ENCODE results near the gene TP53BP1.

The TP53BP1 gene

GRCh38 chr15:43526261-43526930, 33.4 kb upstream of the TP53BP1 start:
- no peaks in the 10 kb centered on the region for H3K36me3 Mint-ChIP-seq (ENCODE audit: insufficient read depth)
- ATAC-seq (replicated peaks; ENCODE audit: extremely low read depth, poor library complexity, severe bottlenecking) (no peak), DNase-seq (ENCODE audit: low spot score in 2 of 2) (no peak)
- H3K27ac Mint-ChIP-seq (ENCODE audit: low read depth) = peak overlapping the region; percentile 16
- H3K4me1 Mint-ChIP-seq = peaks cover 7% of the 10 kb centered on the region
- H3K27me3 Mint-ChIP-seq = no peaks in the 10 kb centered on the region
- H3K4me3 Mint-ChIP-seq = no peak overlapping the region
- no peaks in the 10 kb centered on the region for H3K9me3 Mint-ChIP-seq

GRCh38 chr15:43525131-43525530, 32.2 kb upstream of the TP53BP1 start:
- H3K4me1 Mint-ChIP-seq = peaks cover 7% of the 10 kb centered on the region
- no peaks in the 10 kb centered on the region for H3K36me3 Mint-ChIP-seq (ENCODE audit: insufficient read depth)
- no peak for ATAC-seq (replicated peaks; ENCODE audit: extremely low read depth, poor library complexity, severe bottlenecking)
- H3K9me3 Mint-ChIP-seq = no peaks in the 10 kb centered on the region
- no peak overlapping the region for H3K27ac Mint-ChIP-seq (ENCODE audit: low read depth)
- DNase-seq (ENCODE audit: low spot score in 2 of 2) = no peak
- H3K27me3 Mint-ChIP-seq = peaks cover under 1% of the 10 kb centered on the region
- no peak overlapping the region for H3K4me3 Mint-ChIP-seq

- H3K4me3 Mint-ChIP-seq = no peak overlapping the region
- DNase-seq (ENCODE audit: low spot score in 2 of 2) (no peak), ATAC-seq (replicated peaks; ENCODE audit: extremely low read depth, poor library complexity, severe bottlenecking) (no peak)
- no peak overlapping the region for H3K27ac Mint-ChIP-seq (ENCODE audit: low read depth)
- no peaks in the 10 kb centered on the region for H3K9me3 Mint-ChIP-seq
- H3K4me1 Mint-ChIP-seq = peaks cover 7% of the 10 kb centered on the region
- H3K36me3 Mint-ChIP-seq (ENCODE audit: insufficient read depth) = peaks cover 2% of the 10 kb centered on the region
- peaks cover 8% of the 10 kb centered on the region for H3K27me3 Mint-ChIP-seq
These were observed 31.4 kb upstream of the TP53BP1 start for GRCh38 chr15:43524254-43524845.

GRCh38 chr15:43523646-43524045, 30.7 kb upstream of the TP53BP1 start:
- Mint-ChIP-seq H3K4me1 (peaks cover 7% of the 10 kb centered on the region), H3K4me3 (no peak overlapping the region), H3K36me3 (ENCODE audit: insufficient read depth) (peaks cover 2% of the 10 kb centered on the region), H3K9me3 (no peaks in the 10 kb centered on the region), H3K27me3 (peaks cover 15% of the 10 kb centered on the region), H3K27ac (ENCODE audit: low read depth) (no peak overlapping the region)
- no peak for ATAC-seq (replicated peaks; ENCODE audit: extremely low read depth, poor library complexity, severe bottlenecking)
- DNase-seq (ENCODE audit: low spot score in 2 of 2) = no peak

- Mint-ChIP-seq H3K36me3 (ENCODE audit: insufficient read depth) (peaks cover 3% of the 10 kb centered on the region), H3K9me3 (no peaks in the 10 kb centered on the region), H3K27ac (ENCODE audit: low read depth) (no peak overlapping the region), H3K4me3 (no peak overlapping the region), H3K4me1 (peaks cover 7% of the 10 kb centered on the region), H3K27me3 (peaks cover 29% of the 10 kb centered on the region)
- no peak for DNase-seq (ENCODE audit: low spot score in 2 of 2)
- no peak for ATAC-seq (replicated peaks; ENCODE audit: extremely low read depth, poor library complexity, severe bottlenecking)
These were observed 29.3 kb upstream of the TP53BP1 start for GRCh38 chr15:43522247-43522646.

- Mint-ChIP-seq H3K9me3 (no peaks in the 10 kb centered on the region), H3K4me3 (no peak overlapping the region), H3K27me3 (peaks cover 38% of the 10 kb centered on the region), H3K36me3 (ENCODE audit: insufficient read depth) (peaks cover 3% of the 10 kb centered on the region), H3K27ac (ENCODE audit: low read depth) (no peak overlapping the region), H3K4me1 (peaks cover 7% of the 10 kb centered on the region)
- ATAC-seq (replicated peaks; ENCODE audit: extremely low read depth, poor library complexity, severe bottlenecking) (no peak), DNase-seq (ENCODE audit: low spot score in 2 of 2) (no peak)
These were observed 28.5 kb upstream of the TP53BP1 start for GRCh38 chr15:43521419-43521818.

GRCh38 chr15:43520138-43520537, 27.2 kb upstream of the TP53BP1 start:
- no peak for ATAC-seq (replicated peaks; ENCODE audit: extremely low read depth, poor library complexity, severe bottlenecking)
- peaks cover 3% of the 10 kb centered on the region for H3K36me3 Mint-ChIP-seq (ENCODE audit: insufficient read depth)

GRCh38 chr15:43519196-43519595, 26.2 kb upstream of the TP53BP1 start:
- H3K4me1 Mint-ChIP-seq = no peaks in the 10 kb centered on the region
- peaks cover 3% of the 10 kb centered on the region for H3K36me3 Mint-ChIP-seq (ENCODE audit: insufficient read depth)
- peaks cover 48% of the 10 kb centered on the region for H3K27me3 Mint-ChIP-seq
- H3K27ac Mint-ChIP-seq (ENCODE audit: low read depth) = no peak overlapping the region
- H3K9me3 Mint-ChIP-seq = no peaks in the 10 kb centered on the region
- no peak overlapping the region for H3K4me3 Mint-ChIP-seq
- DNase-seq (ENCODE audit: low spot score in 2 of 2) (no peak), ATAC-seq (replicated peaks; ENCODE audit: extremely low read depth, poor library complexity, severe bottlenecking) (no peak)

More at GRCh38 chr15:43520138-43520537, 27.2 kb upstream of the TP53BP1 start:
- Mint-ChIP-seq H3K4me3 (no peak overlapping the region), H3K27ac (ENCODE audit: low read depth) (no peak overlapping the region), H3K4me1 (peaks cover 3% of the 10 kb centered on the region), H3K9me3 (no peaks in the 10 kb centered on the region), H3K27me3 (peaks cover 48% of the 10 kb centered on the region)
- DNase-seq (ENCODE audit: low spot score in 2 of 2) = no peak

GRCh38 chr15:43518197-43518761, 25.3 kb upstream of the TP53BP1 start:
- Mint-ChIP-seq H3K27ac (ENCODE audit: low read depth) (no peak overlapping the region), H3K4me1 (no peaks in the 10 kb centered on the region), H3K36me3 (ENCODE audit: insufficient read depth) (peaks cover 3% of the 10 kb centered on the region), H3K27me3 (peaks cover 48% of the 10 kb centered on the region), H3K4me3 (peak overlapping the region; percentile 12), H3K9me3 (no peaks in the 10 kb centered on the region)
- peak; percentile 49 for ATAC-seq (replicated peaks; ENCODE audit: extremely low read depth, poor library complexity, severe bottlenecking)
- DNase-seq (ENCODE audit: low spot score in 2 of 2) = no peak

GRCh38 chr15:43517354-43518196, 24.6 kb upstream of the TP53BP1 start, which contains the start of gene MAP1A:
TSS of gene MAP1A (plus strand) at chr15:43517608. CDS start at chr15:43521474, 3,866 bp downstream.
- no peaks in the 10 kb centered on the region for H3K9me3 Mint-ChIP-seq
- H3K27ac Mint-ChIP-seq (ENCODE audit: low read depth) = no peak within 1 kb of the TSS
- H3K4me3 Mint-ChIP-seq = peak within 1 kb of the TSS; percentile 12
- H3K27me3 Mint-ChIP-seq = peaks cover 48% of the 10 kb centered on the region
- H3K36me3 Mint-ChIP-seq (ENCODE audit: insufficient read depth) = peaks cover 3% of the 10 kb centered on the region
- no peak for DNase-seq (ENCODE audit: low spot score in 2 of 2)
- no peak for ATAC-seq (replicated peaks; ENCODE audit: extremely low read depth, poor library complexity, severe bottlenecking)
- no peaks in the 10 kb centered on the region for H3K4me1 Mint-ChIP-seq

GRCh38 chr15:43516801-43517353, 23.9 kb upstream of the TP53BP1 start:
- H3K9me3 Mint-ChIP-seq = no peaks in the 10 kb centered on the region

GRCh38 chr15:43516185-43516584, 23.2 kb upstream of the TP53BP1 start:
- Mint-ChIP-seq H3K4me1 (peaks cover 10% of the 10 kb centered on the region), H3K27ac (ENCODE audit: low read depth) (no peak overlapping the region), H3K4me3 (no peak overlapping the region), H3K36me3 (ENCODE audit: insufficient read depth) (peaks cover 6% of the 10 kb centered on the region), H3K27me3 (peaks cover 48% of the 10 kb centered on the region), H3K9me3 (no peaks in the 10 kb centered on the region)
- ATAC-seq (replicated peaks; ENCODE audit: extremely low read depth, poor library complexity, severe bottlenecking) (no peak), DNase-seq (ENCODE audit: low spot score in 2 of 2) (no peak)

More at GRCh38 chr15:43516801-43517353, 23.9 kb upstream of the TP53BP1 start:
- Mint-ChIP-seq H3K27ac (ENCODE audit: low read depth) (no peak overlapping the region), H3K4me1 (peaks cover 4% of the 10 kb centered on the region), H3K27me3 (peaks cover 48% of the 10 kb centered on the region), H3K36me3 (ENCODE audit: insufficient read depth) (peaks cover 3% of the 10 kb centered on the region), H3K4me3 (no peak overlapping the region)
- ATAC-seq (replicated peaks; ENCODE audit: extremely low read depth, poor library complexity, severe bottlenecking) = no peak
- no peak for DNase-seq (ENCODE audit: low spot score in 2 of 2)
